Ishikawa (cell line): ENCODE measurements around the gene URAD.

ENCODE experiments used
- EGR1 ChIP-seq: IDR thresholded peaks from 2 replicates; pipeline ENCODE4 v1.6.1; 2012
- EP300 ChIP-seq: IDR thresholded peaks from 2 replicates; pipeline ENCODE4 v1.6.1; 2012; ENCODE audit warnings: borderline replicate concordance
- FOXM1 ChIP-seq: IDR thresholded peaks from 2 replicates; pipeline ENCODE4 v1.6.1; 2012; ENCODE audit warnings: low read depth, borderline replicate concordance
- NFIC ChIP-seq: IDR thresholded peaks from 2 replicates; pipeline ENCODE4 v1.6.1; 2012
- REST ChIP-seq: IDR thresholded peaks from 2 replicates; pipeline ENCODE4 v1.6.1; 2012; ENCODE audit warnings: low read depth, mild to moderate bottlenecking
- TAF1 ChIP-seq: IDR thresholded peaks from 2 replicates; pipeline ENCODE4 v1.6.1; 2012; ENCODE audit warnings: low read depth, mild to moderate bottlenecking
- TF ChIP-seq, protein P1 (sequence below): IDR thresholded peaks from 2 replicates; pipeline ENCODE4 v1.6.1; 2012

- TF ChIP-seq EP300: no peak
- no peak for TF ChIP-seq FOXM1
- TF ChIP-seq, protein P1, sequence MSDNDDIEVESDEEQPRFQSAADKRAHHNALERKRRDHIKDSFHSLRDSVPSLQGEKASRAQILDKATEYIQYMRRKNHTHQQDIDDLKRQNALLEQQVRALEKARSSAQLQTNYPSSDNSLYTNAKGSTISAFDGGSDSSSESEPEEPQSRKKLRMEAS: no peak
- TF ChIP-seq REST: no peak
- no peak for TF ChIP-seq EGR1
- TF ChIP-seq NFIC: no peak
- no peak for TF ChIP-seq TAF1
Measured at GRCh38 chr13:27942972-27943371, 45.5 kb downstream of the URAD start.
